Cardiac fibroblast (primary cell): ENCODE data around the gene ACRBP.
A peak's percentile ranks its signal among the peaks of the same experiment; 100 is the strongest.

Source experiments
- DNase-seq, 2 donors: peaks; one replicate each; pipeline versions ENCODE4 v3.0.0 to v3.0.0-alpha.2; 2010; ENCODE audit warnings: low read depth in 2 of 2
- H3K4me3 ChIP-seq, 2 donors: replicated peaks in 1 of 2; 1 replicate in 1 of 2; 2 replicates in 1 of 2; pipeline ENCODE4 v1.5.1; 2011; ENCODE audit warnings: low read depth in 2 of 2, low read length in 2 of 2, mild to moderate bottlenecking in 2 of 2, moderate library complexity in 1 of 2
- CTCF ChIP-seq: IDR thresholded peaks from one replicate; pipeline ENCODE4 v1.5.1; 2011; ENCODE audit warnings: low read depth, mild to moderate bottlenecking, low read length, inconsistent platforms

ACRBP gene

DNA sequence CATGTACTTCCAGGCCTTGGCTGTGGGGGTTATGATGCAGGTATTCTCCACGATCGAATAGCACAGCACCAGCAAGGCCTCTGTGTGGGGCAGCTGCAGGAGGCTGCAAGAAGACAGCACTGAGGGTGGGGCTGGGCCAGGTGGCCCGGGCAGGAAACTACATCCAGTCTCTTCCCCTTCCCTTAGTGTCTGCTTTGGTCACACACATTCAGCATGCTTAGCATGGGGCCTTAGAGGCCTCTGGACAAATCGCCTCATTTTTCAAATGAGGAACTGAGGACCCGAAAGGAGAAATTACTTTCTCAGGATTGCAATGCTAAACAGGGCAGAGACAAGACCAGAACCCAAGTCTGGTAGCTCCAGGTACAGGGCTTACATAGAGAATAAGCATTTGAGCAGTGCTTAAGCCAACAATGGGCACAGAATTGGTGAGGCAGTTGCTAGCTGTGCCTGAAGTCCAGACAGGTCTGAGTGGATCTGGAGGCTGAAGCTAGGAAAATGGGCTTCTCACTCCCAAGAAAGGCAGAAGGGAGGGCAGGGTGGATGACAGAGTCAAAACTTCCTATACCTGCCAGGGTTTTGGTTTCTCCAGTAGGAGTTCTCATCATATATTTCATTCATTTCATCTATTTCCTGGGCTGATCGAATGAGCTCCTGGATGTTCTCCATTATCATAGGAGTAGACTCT, 3.5 kb downstream of the ACRBP start:
- TF ChIP-seq CTCF = no peak
- no peak overlapping the region for H3K4me3 ChIP-seq
- no peak for DNase-seq

GRCh38 chr12:6641131-6641530, 6.1 kb downstream of the ACRBP start:
- DNase-seq = no peak
- no peak for TF ChIP-seq CTCF
- no peak overlapping the region for H3K4me3 ChIP-seq

- no peak overlapping the region for H3K4me3 ChIP-seq
- no peak for DNase-seq
- TF ChIP-seq CTCF = no peak
These were observed 6.7 kb downstream of the ACRBP start for GRCh38 chr12:6640497-6640896.

GRCh38 chr12:6639151-6639801, 8.0 kb downstream of the ACRBP start:
- TF ChIP-seq CTCF = no peak
- no peak for DNase-seq
- no peak overlapping the region for H3K4me3 ChIP-seq

- H3K4me3 ChIP-seq = no peak overlapping the region
- DNase-seq = no peak
- no peak for TF ChIP-seq CTCF
These were observed 8.9 kb downstream of the ACRBP start for GRCh38 chr12:6638305-6638704.

DNA sequence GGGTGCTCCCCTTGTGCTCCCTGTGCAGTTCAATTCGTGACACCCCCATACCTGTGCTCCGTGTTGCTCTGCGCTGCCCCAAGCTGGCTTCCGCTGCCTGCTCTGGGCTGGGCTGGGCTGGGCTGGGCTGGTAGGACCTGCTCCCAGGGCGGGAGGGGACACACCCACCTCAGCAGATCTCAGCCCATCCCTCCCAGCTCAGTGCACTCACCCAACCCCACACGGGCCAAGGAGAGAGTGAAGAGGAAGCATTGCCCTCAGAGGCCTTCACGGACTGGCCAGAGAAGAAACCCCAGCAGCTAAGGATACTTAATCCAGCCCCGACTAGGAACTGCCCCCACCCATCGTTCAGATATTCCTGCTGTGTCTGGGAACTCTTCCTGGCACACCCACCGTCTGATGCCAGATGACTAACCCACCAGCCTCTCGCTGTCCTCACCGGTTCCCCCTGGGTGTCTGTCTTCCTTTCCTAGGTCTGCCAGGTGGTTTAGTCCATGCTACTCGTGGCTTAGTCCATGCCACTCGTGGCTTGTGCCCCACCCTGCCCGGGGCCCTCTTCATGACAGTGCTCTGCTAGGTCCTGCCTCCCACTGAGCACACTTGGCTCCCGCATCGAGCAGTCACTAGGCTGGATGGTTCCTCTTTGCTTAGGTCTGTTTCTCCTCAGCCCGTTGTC, 11.2 kb downstream of the ACRBP start, which contains the start of gene LPAR5:
LPAR5 (minus strand) TSS at position 104 of the 676 bp plus-strand sequence. CDS start 14,711 bp downstream, outside the sequence.
- no peak for TF ChIP-seq CTCF
- no peak within 1 kb of the TSS for H3K4me3 ChIP-seq
- DNase-seq = peak; percentile 7 to 32
